Neural progenitor cell (in vitro differentiated cells): Measurements from ENCODE around the gene HEXB.

ENCODE experiments used
- CTCF ChIP-seq: fragments of 200-600 bp; sonication (generic); IDR thresholded peaks from 2 replicates; pipeline ENCODE4 v1.5.1; 2017; ENCODE audit warnings: antibody characterized with exemption, mild to moderate bottlenecking
- EZH2 ChIP-seq: fragments of 200-600 bp; sonication (generic); IDR thresholded peaks from 2 replicates; pipeline ENCODE4 v1.6.1; 2017; ENCODE audit warnings: antibody characterized with exemption, mild to moderate bottlenecking, moderate library complexity
- EZH2phosphoT487 ChIP-seq: fragments of 200-600 bp; sonication (generic); IDR thresholded peaks from 2 replicates; pipeline ENCODE4 v1.6.1; 2017; ENCODE audit warnings: antibody characterized with exemption

- TF ChIP-seq CTCF = no peak
- TF ChIP-seq EZH2 = no peak
- TF ChIP-seq EZH2phosphoT487 = no peak
Measured at GRCh38 chr5:74649421-74649973, 35.5 kb upstream of the HEXB start.
